HG03045 (cell line): ENCODE results near the gene RNF20.
"Not testable (repeated sequence)": the region's sequence is repeated elsewhere in the genome, so short reads cannot be mapped to it uniquely, and the experiment has no call there.

ENCODE experiments used
- ATAC-seq: cut with Tn5 transposase; IDR thresholded peaks from one replicate; pipeline ENCODE4 v1.9.1; 2021; ENCODE audit warnings: mild to moderate bottlenecking, moderate library complexity; ENCODE audit not compliant: unreplicated experiment

Gene RNF20

GRCh38 chr9:101536351-101536750 is 2.7 kb downstream of the RNF20 start:
- ATAC-seq = no peak

DNA sequence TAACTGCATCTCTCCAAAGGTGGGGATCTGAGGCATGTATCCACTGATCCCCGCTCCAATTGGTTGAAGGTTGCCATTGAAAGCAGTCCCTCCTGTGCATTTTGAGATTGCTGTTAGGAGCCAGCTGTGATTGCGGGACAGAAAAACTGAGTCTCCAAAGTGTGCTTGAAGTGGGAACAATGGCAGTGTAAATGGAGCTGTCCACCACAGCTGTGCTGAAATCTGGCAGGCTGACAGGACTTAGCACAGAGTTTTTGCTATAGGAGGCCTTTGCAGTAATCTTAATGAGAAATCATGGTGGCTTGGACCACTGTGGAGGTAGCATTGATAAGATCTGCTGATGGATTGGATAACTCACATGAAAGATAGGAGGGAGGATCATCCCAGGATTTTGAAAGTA is 3.3 kb downstream of the RNF20 start:
- ATAC-seq = no peak

GRCh38 chr9:101540069-101540468 is 6.4 kb downstream of the RNF20 start:
- ATAC-seq = no peak

GRCh38 chr9:101543098-101543735 is 9.6 kb downstream of the RNF20 start:
- ATAC-seq = no peak

DNA sequence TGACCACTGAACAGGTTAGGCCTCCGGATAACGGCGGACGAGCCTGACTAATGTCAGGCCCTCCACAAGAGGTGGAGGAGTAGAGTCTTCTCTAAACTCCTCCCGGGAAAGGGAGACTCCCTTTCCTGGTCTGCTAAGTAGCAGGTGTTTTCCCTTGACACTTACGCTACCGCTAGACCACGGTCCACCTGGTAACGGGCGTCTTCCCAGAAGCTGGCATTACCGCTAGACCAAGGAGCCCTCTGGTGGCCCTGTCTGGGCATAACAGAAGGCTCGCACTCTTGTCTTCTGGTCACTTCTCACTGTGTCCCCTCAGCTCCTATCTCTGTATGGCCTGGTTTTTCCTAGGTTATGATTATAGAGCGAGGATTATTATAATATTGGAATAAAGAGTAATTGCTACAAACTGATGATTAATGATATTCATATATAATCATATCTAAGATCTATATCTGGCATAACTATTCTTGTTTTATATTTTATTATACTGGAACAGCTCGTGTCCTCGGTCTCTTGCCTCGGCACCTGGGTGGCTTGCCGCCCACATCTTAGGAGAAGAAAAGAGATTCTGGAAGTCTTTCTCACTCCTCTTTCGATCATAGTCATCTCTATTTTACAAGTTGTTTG is 15.9 kb downstream of the RNF20 start:
- ATAC-seq = not testable (repeated sequence)

- ATAC-seq = no peak
These were observed 28.1 kb downstream of the RNF20 start for GRCh38 chr9:101561740-101562139.

- no peak for ATAC-seq
These were observed 29.3 kb downstream of the RNF20 start for GRCh38 chr9:101562966-101563365.

DNA sequence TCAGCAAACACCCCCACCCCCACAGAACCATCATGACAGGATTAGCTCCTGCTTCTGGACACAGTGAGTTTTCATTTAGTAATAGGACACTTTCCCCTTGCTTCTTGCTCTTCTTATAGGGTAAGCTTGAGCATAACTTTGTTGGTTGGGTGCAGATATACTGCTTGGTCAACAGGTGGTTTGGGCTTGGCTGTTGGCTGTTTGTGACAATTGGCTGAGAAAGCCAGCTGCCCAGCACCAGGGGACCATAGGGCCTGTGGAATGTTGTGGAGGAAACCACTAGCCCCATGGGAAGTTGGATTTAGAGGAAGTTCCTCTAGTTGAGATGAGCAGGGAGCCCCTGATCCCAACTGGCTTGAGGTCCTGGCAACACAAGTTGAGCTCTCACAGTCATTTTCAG is 30.6 kb downstream of the RNF20 start:
- ATAC-seq = no peak

DNA sequence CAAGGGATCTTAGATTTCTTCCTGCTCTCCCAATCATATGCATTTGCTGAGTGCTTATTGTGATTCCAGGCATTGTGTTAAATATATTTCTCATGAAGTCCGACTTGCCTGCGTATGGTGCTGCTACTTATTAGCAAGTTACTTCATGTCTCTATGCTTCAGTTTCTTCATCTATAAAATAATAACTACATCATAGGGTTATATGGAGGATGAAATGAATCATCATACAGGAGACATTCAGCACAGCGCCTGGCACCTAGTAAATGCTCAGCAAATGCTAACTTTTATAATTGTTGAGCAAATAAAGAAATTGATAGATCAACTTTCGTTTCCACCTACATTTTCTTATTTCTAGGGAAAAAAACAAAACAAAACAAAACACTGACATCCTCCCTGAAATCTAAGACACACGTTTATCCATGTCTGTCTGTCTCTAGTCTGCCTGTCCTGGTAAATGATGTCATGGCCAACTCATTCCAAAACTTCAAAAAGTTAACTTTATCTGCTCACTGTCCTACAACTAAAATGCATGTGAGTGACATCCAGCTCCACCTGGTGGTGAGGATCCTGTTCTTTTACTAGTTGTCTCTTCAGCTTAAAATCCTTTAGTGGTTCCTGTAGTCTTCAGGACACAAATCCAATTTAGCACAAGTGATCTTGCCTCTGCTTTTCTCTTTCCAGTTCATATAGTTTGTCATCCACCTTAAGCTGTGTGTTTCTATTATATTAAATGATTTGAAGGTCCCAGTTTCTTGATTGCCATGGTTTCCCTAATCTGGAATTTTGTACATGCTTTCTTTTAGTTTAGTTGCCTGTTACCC is 33.5 kb downstream of the RNF20 start:
- ATAC-seq = peak; percentile 45

GRCh38 chr9:101567725-101568350 is 34.2 kb downstream of the RNF20 start:
- ATAC-seq = no peak

- no peak for ATAC-seq
These were observed 36.3 kb downstream of the RNF20 start for GRCh38 chr9:101569741-101570501.

GRCh38 chr9:101571114-101571513 is 37.5 kb downstream of the RNF20 start:
- no peak for ATAC-seq

DNA sequence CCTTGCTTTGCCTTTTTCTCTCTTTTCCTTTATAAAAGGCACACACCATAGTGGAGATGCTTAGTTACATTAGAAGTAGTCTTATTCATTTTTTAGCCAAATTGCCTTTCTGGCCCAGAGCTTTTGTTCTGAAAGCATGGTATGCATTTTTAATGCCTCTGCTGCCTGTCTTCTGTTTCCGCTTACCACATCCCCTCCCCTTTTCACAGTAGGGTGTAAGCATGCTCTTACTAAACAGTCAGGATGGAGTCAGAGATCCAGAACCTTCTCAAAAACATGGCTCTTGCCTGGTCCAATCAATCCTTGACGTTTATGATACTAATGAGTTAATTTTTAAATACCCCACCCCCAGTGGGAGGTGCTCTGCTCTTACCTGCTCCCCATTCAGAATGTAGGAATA is 38.7 kb downstream of the RNF20 start:
- no peak for ATAC-seq

GRCh38 chr9:101574731-101575333 is 41.2 kb downstream of the RNF20 start:
- no peak for ATAC-seq

DNA sequence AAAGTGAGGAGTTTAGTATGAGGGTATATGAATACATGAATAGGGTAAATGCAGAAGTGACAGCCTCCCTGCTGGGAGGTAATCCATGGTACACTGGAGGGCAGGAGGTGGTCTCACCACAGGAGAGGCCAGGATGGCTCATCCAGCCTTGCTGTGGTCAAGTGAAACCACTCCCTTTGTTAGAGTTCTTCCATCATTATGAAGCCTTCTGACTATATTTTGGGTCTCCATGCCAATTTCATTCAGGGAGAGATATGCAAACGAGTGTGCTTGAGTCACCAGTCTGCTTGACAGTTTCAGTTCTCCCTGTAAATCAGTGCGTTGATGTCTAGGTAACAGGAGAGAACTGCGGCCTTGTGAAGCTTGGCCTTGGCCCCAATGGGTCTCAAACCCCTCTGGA is 44.7 kb downstream of the RNF20 start:
- ATAC-seq = no peak

DNA sequence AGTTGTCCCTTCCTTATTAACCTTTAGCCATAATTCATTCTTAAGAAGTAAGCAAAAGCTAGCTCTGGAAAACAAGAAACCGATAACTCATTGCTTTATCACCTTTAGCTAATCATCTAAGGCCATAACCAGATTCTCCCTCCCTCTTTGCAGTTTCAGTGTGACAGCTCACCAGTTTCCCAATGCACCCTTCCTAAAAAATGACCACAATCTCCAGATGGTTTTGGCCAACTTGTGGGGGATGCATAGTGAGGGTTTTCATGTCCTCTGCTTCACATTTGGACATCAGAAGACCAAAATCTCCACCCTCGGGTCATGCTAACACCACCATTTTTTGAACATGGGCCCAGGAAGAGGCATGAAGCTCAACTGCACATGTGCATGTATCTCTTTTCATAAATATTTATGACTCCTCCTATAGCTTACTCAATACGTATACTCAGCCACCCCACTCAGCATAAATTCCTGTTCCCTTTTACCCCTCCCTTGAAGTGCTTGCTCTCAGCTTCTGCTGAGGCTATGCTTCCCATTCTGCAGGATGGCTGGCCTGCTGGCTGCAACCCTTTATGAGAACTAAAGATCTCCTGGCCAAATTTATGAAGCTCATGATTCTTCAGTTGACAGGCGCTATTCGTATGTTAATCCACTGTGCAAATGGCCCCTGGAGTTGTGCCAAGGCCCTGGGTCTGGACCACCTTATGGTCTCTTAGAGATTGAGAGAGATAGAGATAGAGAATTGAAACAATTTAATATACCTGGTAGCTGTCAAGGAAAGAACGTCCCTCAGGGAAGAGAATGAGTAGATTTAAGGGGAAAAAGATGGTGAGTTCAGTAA is 46.3 kb downstream of the RNF20 start:
- ATAC-seq = no peak

GRCh38 chr9:101582553-101582952 is 48.9 kb downstream of the RNF20 start:
- ATAC-seq = no peak

GRCh38 chr9:101585740-101586139 is 52.1 kb downstream of the RNF20 start:
- no peak for ATAC-seq

- ATAC-seq = peak; percentile 80
These were observed 53.0 kb downstream of the RNF20 start for GRCh38 chr9:101586651-101587050.
